ENCODE data around the gene YARS1.

GRCh38 chr1:32768110-32768850 is 48.9 kb downstream of the YARS1 start:
- no peak for TF ChIP-seq CTCF (conservative IDR thresholded peaks at IDR 0.05; ENCODE audit: low read length)
- no peak for TF ChIP-seq EZH2phosphoT487 (IDR thresholded peaks at IDR 0.05; ENCODE audit: borderline replicate concordance)
